Stimulated activated memory B cell treated with anti-CD40 and anti-IgM and Interleukin-4, amounts not matched to agents 10 μg/mL and 1 μg/mL and 100 μg/mL, for 72 hours (primary cell): ENCODE results near the gene FNDC3B.
"Not testable (repeated sequence)": the region's sequence is repeated elsewhere in the genome, so short reads cannot be mapped to it uniquely, and the experiment has no call there.

Experiments
- ATAC-seq: fragments of 150-1000 bp; cut with Tn5 transposase; 2 replicates; pipeline ENCODE4 v1.10.0; 2021
- H3K27ac Mint-ChIP-seq: one replicate; pipeline ENCODE4 v1.8.0; 2022; ENCODE audit warnings: mild to moderate bottlenecking, mixed read lengths
- H3K27me3 Mint-ChIP-seq: one replicate; pipeline ENCODE4 v1.8.0; 2022; ENCODE audit warnings: mixed read lengths
- H3K36me3 Mint-ChIP-seq: one replicate; pipeline ENCODE4 v1.8.0; 2022; ENCODE audit warnings: mixed read lengths
- H3K4me1 Mint-ChIP-seq: one replicate; pipeline ENCODE4 v1.8.0; 2022; ENCODE audit warnings: mixed read lengths
- H3K4me3 Mint-ChIP-seq: one replicate; pipeline ENCODE4 v1.8.0; 2022; ENCODE audit warnings: mild to moderate bottlenecking, moderate library complexity, mixed read lengths
- H3K9me3 Mint-ChIP-seq: one replicate; pipeline ENCODE4 v1.8.0; 2022; ENCODE audit warnings: mixed read lengths

FNDC3B gene

DNA sequence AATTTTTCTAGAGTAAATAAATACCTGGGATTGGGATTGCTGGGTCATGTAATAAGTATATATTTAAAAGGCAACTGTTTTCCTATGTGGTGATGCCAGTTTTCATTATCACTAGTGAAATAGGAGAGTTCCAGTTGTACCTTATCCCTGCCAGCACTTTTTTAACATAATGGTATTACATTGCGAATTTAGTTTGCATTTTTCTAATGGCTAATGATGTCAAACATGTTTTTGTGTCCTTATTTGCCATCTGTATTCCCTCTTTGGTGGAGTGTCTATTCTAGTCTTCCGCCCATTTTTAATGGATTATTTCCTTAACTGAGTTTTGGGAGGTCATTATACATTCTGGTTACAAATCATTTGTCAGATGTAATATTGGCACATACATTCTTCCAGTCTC, 320.6 kb downstream of the FNDC3B start:
- Mint-ChIP-seq H3K4me1 (no peaks in the 10 kb centered on the region), H3K9me3 (peaks cover 6% of the 10 kb centered on the region), H3K4me3 (no peak overlapping the region), H3K27me3 (no peaks in the 10 kb centered on the region), H3K36me3 (peaks cover 31% of the 10 kb centered on the region), H3K27ac (no peak overlapping the region)
- ATAC-seq: no peak

DNA sequence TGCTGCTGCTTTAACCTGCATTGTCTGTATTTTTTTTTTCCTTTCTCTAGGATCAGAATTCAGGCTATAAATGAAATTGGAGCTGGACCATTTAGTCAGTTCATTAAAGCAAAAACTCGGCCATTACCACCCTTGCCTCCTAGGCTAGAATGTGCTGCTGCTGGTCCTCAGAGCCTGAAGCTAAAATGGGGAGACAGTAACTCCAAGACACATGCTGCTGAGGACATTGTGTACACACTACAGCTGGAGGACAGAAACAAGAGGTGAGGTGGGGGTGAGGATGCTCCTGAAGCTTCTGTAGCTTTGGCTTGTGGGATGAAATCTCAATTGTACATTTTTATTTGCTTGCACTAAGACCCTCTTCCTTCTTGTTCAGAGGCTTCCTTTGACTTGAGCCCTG, 323.2 kb downstream of the FNDC3B start:
- no peaks in the 10 kb centered on the region for H3K4me1 Mint-ChIP-seq
- no peaks in the 10 kb centered on the region for H3K27me3 Mint-ChIP-seq
- peaks cover 31% of the 10 kb centered on the region for H3K36me3 Mint-ChIP-seq
- peaks cover 6% of the 10 kb centered on the region for H3K9me3 Mint-ChIP-seq
- H3K27ac Mint-ChIP-seq: no peak overlapping the region
- no peak overlapping the region for H3K4me3 Mint-ChIP-seq
- no peak for ATAC-seq

- H3K36me3 Mint-ChIP-seq: peaks cover 32% of the 10 kb centered on the region
These were observed 325.1 kb downstream of the FNDC3B start for GRCh38 chr3:172364374-172365027.

GRCh38 chr3:172365028-172365567, 325.7 kb downstream of the FNDC3B start:
- H3K4me3 Mint-ChIP-seq: no peak overlapping the region
- ATAC-seq: no peak
- no peaks in the 10 kb centered on the region for H3K27me3 Mint-ChIP-seq
- H3K36me3 Mint-ChIP-seq: peaks cover 37% of the 10 kb centered on the region
- H3K27ac Mint-ChIP-seq: no peak overlapping the region
- H3K9me3 Mint-ChIP-seq: peaks cover 6% of the 10 kb centered on the region
- no peaks in the 10 kb centered on the region for H3K4me1 Mint-ChIP-seq

More at GRCh38 chr3:172364374-172365027, 325.1 kb downstream of the FNDC3B start:
- no peaks in the 10 kb centered on the region for H3K4me1 Mint-ChIP-seq
- H3K27ac Mint-ChIP-seq: no peak overlapping the region
- H3K9me3 Mint-ChIP-seq: peaks cover 6% of the 10 kb centered on the region
- no peaks in the 10 kb centered on the region for H3K27me3 Mint-ChIP-seq
- H3K4me3 Mint-ChIP-seq: no peak overlapping the region
- ATAC-seq: no peak

GRCh38 chr3:172367205-172368105, 328.1 kb downstream of the FNDC3B start:
- H3K27ac Mint-ChIP-seq: no peak overlapping the region
- no peaks in the 10 kb centered on the region for H3K4me1 Mint-ChIP-seq
- no peak overlapping the region for H3K4me3 Mint-ChIP-seq
- H3K9me3 Mint-ChIP-seq: no peaks in the 10 kb centered on the region
- no peaks in the 10 kb centered on the region for H3K27me3 Mint-ChIP-seq
- no peak for ATAC-seq
- peaks cover 22% of the 10 kb centered on the region for H3K36me3 Mint-ChIP-seq

- not testable (repeated sequence) for H3K9me3 Mint-ChIP-seq, ATAC-seq, H3K4me3 Mint-ChIP-seq, H3K4me1 Mint-ChIP-seq, H3K27me3 Mint-ChIP-seq, H3K27ac Mint-ChIP-seq
- H3K36me3 Mint-ChIP-seq: peaks cover 11% of the 10 kb centered on the region
These were observed 329.2 kb downstream of the FNDC3B start for GRCh38 chr3:172368556-172368955.

GRCh38 chr3:172369590-172370259, 330.3 kb downstream of the FNDC3B start:
- no peaks in the 10 kb centered on the region for H3K4me1 Mint-ChIP-seq
- H3K4me3 Mint-ChIP-seq: no peak overlapping the region
- H3K9me3 Mint-ChIP-seq: no peaks in the 10 kb centered on the region
- peaks cover 11% of the 10 kb centered on the region for H3K36me3 Mint-ChIP-seq
- H3K27me3 Mint-ChIP-seq: no peaks in the 10 kb centered on the region
- no peak for ATAC-seq
- no peak overlapping the region for H3K27ac Mint-ChIP-seq

GRCh38 chr3:172370419-172370818, 331.0 kb downstream of the FNDC3B start:
- Mint-ChIP-seq H3K9me3 (no peaks in the 10 kb centered on the region), H3K27me3 (no peaks in the 10 kb centered on the region), H3K4me1 (no peaks in the 10 kb centered on the region), H3K27ac (no peak overlapping the region), H3K4me3 (no peak overlapping the region), H3K36me3 (peaks cover 11% of the 10 kb centered on the region)
- ATAC-seq: no peak

GRCh38 chr3:172371544-172371943, 332.2 kb downstream of the FNDC3B start:
- H3K9me3 Mint-ChIP-seq: no peaks in the 10 kb centered on the region
- H3K36me3 Mint-ChIP-seq: peaks cover 11% of the 10 kb centered on the region
- no peak overlapping the region for H3K27ac Mint-ChIP-seq
- no peaks in the 10 kb centered on the region for H3K4me1 Mint-ChIP-seq
- H3K27me3 Mint-ChIP-seq: no peaks in the 10 kb centered on the region
- no peak overlapping the region for H3K4me3 Mint-ChIP-seq
- ATAC-seq: no peak

DNA sequence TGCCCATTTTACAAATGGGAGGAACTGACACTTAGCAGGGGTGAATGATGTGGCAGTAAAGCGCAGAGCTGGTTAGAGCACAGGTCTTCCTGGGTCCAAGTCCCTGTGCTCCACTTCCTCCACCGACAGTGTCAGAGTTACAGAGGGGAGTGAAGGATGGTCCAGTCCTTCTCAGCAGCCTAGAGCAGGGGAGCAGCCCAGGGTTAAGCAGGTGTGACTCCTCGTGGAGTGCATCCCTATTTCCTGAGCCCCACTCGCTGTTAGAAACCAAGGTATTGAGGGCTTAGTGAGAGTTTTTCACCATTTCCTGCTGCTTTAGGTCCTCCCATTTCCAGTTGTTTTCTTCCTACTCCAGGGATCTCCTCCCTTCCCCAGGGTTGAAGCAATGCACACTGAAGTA, 333.5 kb downstream of the FNDC3B start:
- Mint-ChIP-seq H3K27me3 (no peaks in the 10 kb centered on the region), H3K4me1 (no peaks in the 10 kb centered on the region), H3K9me3 (no peaks in the 10 kb centered on the region), H3K36me3 (peaks cover 13% of the 10 kb centered on the region), H3K4me3 (no peak overlapping the region), H3K27ac (no peak overlapping the region)
- ATAC-seq: no peak

DNA sequence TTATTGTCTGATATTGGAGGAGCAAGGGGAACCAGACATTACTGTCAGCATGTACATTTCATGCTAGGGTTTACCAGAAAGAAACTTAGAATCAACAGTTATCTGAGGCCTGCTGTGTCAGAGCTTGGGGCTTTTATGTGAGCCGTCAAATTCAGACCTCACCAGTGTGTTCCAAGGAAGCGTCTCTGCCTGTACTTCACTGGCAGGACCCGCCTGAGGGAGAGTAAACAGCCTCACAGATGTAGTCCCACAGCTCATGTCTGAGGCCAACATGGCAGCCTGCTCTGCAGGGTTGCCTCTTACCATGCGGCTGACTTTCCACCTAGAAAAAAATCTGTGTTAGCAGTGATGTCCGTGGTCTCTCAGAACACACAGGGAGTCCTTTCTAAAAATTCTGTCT, 334.5 kb downstream of the FNDC3B start:
- Mint-ChIP-seq H3K27me3 (no peaks in the 10 kb centered on the region), H3K36me3 (peaks cover 23% of the 10 kb centered on the region), H3K4me1 (no peaks in the 10 kb centered on the region), H3K9me3 (peaks cover under 1% of the 10 kb centered on the region), H3K4me3 (no peak overlapping the region), H3K27ac (no peak overlapping the region)
- ATAC-seq: no peak

- Mint-ChIP-seq H3K36me3 (peaks cover 31% of the 10 kb centered on the region), H3K27ac (no peak overlapping the region), H3K4me1 (no peaks in the 10 kb centered on the region), H3K4me3 (no peak overlapping the region), H3K27me3 (no peaks in the 10 kb centered on the region), H3K9me3 (peaks cover 4% of the 10 kb centered on the region)
- ATAC-seq: no peak
These were observed 335.9 kb downstream of the FNDC3B start for GRCh38 chr3:172375206-172375850.

GRCh38 chr3:172376402-172376801, 337.0 kb downstream of the FNDC3B start:
- Mint-ChIP-seq H3K4me3 (no peak overlapping the region), H3K36me3 (peaks cover 42% of the 10 kb centered on the region), H3K27me3 (no peaks in the 10 kb centered on the region), H3K9me3 (peaks cover 6% of the 10 kb centered on the region), H3K27ac (no peak overlapping the region), H3K4me1 (no peaks in the 10 kb centered on the region)
- ATAC-seq: no peak

- Mint-ChIP-seq H3K27ac (no peak overlapping the region), H3K9me3 (peaks cover 6% of the 10 kb centered on the region), H3K4me1 (no peaks in the 10 kb centered on the region), H3K36me3 (peaks cover 47% of the 10 kb centered on the region), H3K27me3 (no peaks in the 10 kb centered on the region), H3K4me3 (no peak overlapping the region)
- ATAC-seq: no peak
These were observed 337.5 kb downstream of the FNDC3B start for GRCh38 chr3:172376881-172377280.

- Mint-ChIP-seq H3K9me3 (peaks cover 6% of the 10 kb centered on the region), H3K4me1 (no peaks in the 10 kb centered on the region), H3K27ac (no peak overlapping the region), H3K27me3 (no peaks in the 10 kb centered on the region), H3K36me3 (peaks cover 62% of the 10 kb centered on the region), H3K4me3 (no peak overlapping the region)
- no peak for ATAC-seq
These were observed 339.1 kb downstream of the FNDC3B start for GRCh38 chr3:172378439-172378838.
